H1 (cell line): ENCODE measurements around the gene PDE4D. TPM values are rescaled to one million over a fixed set of nuclear protein-coding genes. Genes with fewer than 3 reads are reported as not detected.

Source experiments
- BCL11A ChIP-seq, 2 experiments: IDR thresholded peaks; one replicate each; pipeline ENCODE4 v1.6.1; 2011; ENCODE audit warnings: low read depth in 2 of 2, low read length in 2 of 2, mild to moderate bottlenecking in 2 of 2
- EGR1 ChIP-seq: IDR thresholded peaks from 2 replicates; pipeline ENCODE4 v1.6.1; 2011; ENCODE audit warnings: low read depth, low read length, borderline replicate concordance
- KDM4A ChIP-seq: IDR thresholded peaks from one replicate; pipeline ENCODE4 v1.7.1; 2012; ENCODE audit warnings: low read depth, mild to moderate bottlenecking, moderate library complexity, low read length, inconsistent platforms; ENCODE audit not compliant: severe bottlenecking
- RFX5 ChIP-seq: IDR thresholded peaks from 2 replicates; pipeline ENCODE4 v1.6.1; 2011; ENCODE audit warnings: low read depth, low read length, improper control_type of control experiment, borderline replicate concordance
- SRF ChIP-seq: IDR thresholded peaks from 2 replicates; pipeline ENCODE4 v1.6.1; 2011; ENCODE audit warnings: mild to moderate bottlenecking, low read depth, low read length, moderate library complexity
- polyA plus RNA-seq, 7 experiments: library from polyadenylated mRNA; depleted of rRNA in 3 of 7; stranded (reverse) in 5 of 7; unstranded in 2 of 7; fragments of >200 nt in 5 of 7; fragments of 200-250 nt in 2 of 7; gene quantifications; 1 replicate in 5 of 7; 2 replicates in 1 of 7; 4 replicates in 1 of 7; pipeline versions ENCODE4 v1.2.1 to v1.2.3, GENCODE V29; 2011 to 2013; ENCODE audit warnings: missing spikeins in 2 of 7, mixed read lengths in 2 of 7
- total RNA-seq: library from RNA; stranded (reverse); fragmentation: NEBNext Ultra II Directional; extraction: Animal tissue kit (Norgen Biotek cat#: 25700); gene quantifications from 2 replicates; pipeline ENCODE4 v1.2.1, GENCODE V29; 2021

PDE4D gene
- total and polyA plus RNA-seq, 2 of the 8 experiments (the other 6 are each of a cell fraction or from before 2014, with no cell fraction given), result 2.3 to 3.7 TPM

DNA sequence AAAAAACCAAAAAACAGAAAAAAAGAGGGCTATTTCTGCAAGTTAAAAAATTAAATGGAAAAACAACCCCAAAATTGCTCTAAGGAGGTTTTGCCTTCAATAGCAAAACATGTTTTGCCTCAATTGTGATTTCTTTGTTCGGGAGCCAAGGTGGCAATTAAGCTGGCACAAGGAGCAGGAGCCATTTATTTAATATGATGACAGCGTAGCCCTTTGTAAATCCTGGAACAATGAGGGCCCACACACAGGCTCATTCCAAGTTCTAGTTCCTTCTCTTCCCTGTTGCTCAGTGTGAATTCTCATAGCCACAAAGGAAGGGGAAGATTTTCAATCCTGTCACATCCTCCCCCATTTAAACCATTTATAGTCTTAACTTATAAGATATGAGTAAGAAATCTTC, 353.2 kb downstream of the PDE4D start (continued):
- TF ChIP-seq SRF, result no peak
- TF ChIP-seq BCL11A (IDR thresholded peaks at IDR 0.05; ENCODE audit: low read depth in 2 of 2, low read length in 2 of 2), result no peak
- TF ChIP-seq EGR1, result no peak
- no peak for TF ChIP-seq RFX5
- no peak for TF ChIP-seq KDM4A
- TF ChIP-seq, all 59 proteins: peak for 0
